ENCODE data around the gene EGFL8.

The EGFL8 gene

DNA sequence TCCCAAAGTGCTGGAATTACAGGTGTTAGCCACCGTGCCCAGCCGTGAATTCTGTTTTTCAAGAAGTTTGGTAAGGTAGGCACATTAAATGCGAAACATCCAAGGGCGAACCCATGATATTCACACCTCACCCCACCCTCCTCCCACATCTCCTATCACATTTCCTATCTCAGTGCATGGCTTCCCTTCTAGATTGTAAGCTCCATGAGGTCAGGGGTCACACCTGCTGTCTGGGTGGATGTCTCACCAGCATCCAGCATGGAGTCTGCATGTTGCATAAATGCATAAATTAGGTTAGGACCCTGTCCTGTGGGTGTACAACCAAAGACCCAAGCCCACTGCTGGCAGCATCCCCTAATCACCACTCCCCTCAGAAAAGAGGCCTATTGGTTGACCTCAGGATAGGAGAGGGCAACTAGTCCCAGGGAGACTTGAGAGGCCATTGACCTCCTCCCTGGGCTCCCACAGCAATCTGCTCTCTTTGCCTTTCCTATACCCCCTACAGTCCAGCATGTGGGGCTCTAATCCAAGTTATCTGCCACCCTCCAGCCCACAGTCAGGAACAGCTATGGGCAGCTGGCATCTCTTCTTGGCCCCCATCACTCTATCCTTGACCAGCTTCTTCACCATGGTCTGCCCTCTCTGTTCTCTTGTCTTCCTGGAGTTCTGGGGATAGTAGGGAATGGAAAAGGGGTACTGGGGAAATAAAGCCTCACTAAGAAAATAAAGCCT lies 16.8 kb upstream of the EGFL8 start:
- DNase-seq = no peak

DNA sequence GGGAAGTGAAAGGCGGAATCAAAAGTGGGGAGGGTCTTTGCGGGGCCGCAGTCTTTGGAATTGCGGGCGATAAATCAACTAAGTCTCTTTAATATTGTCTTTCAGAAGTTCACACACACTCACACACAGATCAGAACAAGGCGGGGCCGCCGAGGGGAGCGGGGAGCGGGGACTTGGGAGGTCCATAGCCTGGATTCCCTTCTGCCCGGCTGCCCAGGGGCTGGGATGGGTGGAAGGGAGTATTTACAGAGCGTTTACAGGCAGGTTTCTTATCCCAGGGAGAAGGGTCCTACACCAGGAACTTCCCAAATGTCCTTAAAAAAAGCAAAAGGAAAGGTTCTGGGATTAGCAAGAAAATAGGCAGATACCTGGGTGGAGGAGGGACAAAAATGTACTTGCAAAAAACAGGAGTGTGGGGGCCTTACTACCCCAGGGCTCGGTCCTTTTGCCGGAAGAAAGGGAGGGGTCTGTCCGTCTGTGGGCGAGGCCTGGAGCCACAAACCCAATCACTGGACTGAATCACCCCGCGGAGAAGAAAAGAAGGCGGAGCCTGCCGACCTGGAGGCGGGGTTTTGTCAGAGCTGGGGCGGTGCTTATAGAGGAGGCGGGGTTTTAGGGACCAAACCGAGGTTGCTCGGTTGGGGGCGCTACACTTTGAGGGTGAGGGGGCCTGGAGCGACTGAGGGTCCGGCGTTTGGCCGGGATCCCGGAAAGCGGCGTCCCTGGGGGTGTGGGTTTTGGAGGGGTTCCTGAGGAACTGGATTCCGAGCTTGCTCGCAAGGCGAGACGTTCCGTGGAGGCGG lies 15.9 kb upstream of the EGFL8 start:
- DNase-seq = peak in 7 of 14 donors; percentile 19 to 38 (median 33)

DNA sequence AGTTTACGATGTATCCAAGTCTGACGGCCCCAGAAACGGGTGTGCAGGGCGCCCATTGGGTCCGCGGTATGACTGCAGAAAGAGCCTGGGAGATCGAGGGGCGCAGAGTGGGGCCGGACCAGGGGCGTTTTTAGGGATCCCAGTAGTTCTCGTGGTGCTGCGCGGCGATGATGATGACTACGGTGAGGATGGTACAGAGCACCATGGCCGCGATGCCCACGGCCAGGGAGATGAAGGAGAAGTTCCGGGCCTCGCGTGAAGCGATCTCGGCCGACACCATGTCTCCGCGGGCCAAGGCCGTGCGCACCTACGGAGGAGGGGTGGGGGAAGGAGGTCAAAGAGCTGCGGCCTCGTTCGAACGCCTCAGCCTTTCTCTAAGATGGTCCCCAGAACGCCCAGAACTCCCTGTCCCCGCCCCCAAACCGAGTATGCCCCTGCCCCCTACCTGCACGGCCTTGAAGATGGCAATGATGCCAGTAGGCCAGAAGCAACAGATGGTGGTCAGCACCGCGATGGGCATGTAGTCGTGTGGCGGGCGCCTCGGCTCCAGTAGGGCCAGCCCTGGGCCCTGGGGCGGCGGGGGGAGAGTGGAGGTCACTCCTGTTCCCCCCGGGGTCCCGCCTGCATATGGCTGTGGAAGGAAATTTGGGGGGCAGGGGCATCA lies 15.2 kb upstream of the EGFL8 start:
- DNase-seq = peak in 1 of 14 donors; percentile 10

DNA sequence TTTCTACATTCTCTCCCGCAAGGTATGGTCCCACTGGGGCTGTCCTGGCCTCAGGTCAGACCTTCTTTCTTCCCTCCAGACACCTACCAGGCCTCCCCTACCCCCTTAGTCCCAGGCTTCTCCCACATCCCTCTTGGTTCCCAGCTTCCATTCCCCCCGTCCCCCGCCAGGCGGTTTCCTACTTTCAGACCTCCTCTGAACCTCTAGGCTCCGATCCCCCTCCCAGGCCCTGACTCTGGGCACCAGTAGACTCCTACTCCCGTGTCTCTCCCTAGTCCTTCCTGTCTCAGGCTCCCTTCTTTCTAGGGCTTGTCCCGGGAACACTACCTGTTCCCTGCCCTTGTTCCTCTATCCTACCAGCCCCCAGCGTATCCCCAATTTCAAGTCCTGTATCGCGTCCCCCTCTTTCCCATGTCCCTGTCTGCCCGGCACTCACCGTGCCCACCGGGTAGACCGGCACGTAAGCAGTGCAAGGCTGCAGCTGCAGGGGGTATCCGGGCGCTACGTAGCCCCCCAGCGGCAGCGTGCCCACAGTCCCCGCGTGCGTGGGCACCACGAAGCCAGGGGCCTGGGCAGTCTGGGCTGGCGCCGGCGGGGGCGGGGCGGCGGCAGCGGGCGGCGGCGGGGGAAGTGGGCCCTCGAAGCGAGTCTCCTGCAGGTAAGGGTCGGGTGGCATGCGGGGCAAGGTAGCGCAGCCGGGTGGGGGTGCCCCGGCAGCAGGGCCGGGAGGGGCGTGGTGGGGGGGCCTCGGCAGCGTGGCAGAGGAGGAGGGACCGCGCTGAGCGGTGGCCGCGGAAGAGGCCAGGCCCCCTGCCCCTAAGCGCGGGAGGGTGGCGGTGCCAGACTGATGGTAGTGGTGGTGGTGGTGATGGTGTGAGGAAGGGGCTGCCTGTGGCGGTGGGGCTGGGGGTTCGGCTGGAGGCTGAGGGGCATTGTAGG lies 14.2 kb upstream of the EGFL8 start:
- DNase-seq = no peak

DNA sequence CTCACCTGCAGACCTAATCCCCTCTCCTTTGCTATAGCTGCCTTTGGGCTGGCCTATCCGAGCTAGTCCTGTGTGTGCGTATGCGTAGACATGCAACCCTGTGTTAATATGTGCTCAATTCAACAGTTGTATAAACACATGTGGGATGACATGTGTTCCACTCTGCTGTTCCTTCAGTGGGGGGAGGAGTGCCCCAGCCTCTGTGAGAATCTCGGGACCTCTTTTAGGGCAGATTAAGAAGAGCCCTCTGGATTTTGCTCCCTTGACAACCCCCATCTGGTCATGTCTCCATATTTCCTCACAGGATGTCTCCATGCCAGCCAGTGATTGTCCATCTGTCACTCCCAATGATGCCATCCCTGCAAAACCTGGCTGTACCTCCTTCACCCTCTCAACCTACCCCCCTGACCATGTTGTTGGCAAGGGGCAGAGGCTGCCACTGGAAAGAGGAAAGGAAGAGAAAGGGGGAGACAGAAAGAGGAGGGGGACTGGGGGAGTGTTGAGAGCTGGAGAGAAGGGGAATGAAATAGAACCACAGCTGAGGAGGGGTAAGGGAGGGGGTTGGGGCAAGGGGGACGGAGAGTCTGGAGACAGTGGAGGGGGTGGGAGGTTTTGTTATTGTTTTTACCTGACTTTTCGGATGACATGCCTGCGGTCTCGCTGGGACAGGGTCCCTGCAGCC lies 13.1 kb upstream of the EGFL8 start:
- peak in 3 of 14 donors; percentile 20 to 91 (median 31) for DNase-seq

DNA sequence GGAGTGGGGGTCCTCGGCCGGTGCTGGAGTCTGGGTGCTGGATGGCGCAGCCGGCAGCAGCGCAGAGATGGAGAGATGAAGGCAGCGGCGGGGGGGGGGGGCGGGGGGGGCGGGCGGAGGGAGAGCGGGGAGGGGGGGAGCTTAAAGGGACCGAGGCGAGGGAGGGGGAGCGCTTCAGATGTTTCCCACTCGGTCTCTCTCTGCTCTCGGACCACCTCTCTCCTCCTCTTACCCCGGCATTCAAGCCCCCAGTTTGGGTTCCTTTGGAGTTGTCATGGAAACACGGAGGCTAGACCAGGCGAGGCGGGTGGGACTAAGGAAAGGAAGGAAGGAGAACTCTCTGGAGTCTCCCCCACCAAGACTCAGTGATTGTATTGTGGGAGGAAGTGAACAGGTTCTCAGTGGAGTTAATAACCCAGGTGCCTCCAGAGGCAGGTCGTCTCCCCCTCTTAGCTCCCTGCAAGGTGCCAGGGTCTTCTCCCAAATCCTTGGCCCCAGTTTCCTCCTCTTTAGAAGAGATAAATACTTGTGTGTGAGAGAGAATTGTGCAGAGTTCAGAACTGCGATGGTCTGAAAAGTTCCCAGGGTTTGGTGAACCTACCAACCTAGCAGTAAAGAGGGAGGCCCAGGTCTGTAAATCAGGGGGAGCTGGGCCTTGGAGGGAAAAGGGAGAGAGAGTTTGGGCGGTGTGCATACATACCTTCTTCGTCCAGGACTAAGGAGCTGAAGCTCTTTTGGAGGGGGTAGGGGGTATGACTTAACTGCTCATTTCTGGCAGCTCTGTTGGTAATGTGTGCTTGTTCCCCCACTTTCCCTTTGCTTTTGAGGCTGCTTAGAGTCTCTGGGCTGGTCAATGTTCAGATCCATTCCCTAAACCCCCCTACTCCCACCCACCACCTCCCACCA lies 12.3 kb upstream of the EGFL8 start, which contains the start of gene PRRT1:
TSS of gene PRRT1 (minus strand) at position 77 of the 906 bp plus-strand sequence. CDS start 112 bp downstream, outside the sequence.
- peak in 4 of 14 donors; percentile 25 to 63 (median 42) for DNase-seq

DNA sequence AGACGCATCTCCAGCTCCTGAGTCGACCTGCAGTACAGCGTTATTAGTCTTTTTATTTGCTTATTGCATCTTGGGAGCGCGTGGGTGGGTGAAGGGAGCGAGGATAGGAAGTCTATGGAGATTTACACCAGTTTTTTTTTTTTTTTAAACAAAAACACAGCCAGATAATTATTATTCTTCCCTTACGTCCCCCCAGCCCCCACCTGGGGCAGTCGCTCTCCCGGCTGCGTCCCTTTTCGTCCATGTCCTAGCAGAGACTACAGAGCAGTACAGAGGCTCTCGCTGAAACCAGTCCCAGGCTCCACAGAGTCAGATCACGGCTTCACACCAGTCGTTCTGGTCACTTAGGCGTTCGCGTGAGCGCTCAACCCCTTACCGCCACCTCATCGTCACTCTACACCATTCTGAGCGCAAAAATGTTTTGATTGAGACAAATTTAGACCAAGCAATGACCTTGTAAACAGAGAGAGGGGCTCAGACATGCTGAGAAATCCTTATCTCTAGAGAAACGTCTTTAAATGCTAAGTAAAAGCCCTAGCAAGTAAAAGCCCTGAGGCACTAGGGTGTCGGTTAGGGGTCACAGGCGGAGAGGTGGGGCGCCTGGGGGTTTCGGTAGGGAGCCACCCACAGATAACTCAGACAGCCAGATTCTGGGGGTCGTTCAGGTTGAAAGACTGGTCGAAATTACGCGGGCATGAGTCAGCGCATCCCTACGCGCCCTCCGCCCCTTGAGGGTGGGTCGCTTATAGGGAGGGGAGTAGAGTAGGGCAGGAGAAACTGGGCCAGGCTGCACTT lies 11.4 kb upstream of the EGFL8 start:
- DNase-seq = peak in 4 of 14 donors; percentile 25 to 62 (median 46)

DNA sequence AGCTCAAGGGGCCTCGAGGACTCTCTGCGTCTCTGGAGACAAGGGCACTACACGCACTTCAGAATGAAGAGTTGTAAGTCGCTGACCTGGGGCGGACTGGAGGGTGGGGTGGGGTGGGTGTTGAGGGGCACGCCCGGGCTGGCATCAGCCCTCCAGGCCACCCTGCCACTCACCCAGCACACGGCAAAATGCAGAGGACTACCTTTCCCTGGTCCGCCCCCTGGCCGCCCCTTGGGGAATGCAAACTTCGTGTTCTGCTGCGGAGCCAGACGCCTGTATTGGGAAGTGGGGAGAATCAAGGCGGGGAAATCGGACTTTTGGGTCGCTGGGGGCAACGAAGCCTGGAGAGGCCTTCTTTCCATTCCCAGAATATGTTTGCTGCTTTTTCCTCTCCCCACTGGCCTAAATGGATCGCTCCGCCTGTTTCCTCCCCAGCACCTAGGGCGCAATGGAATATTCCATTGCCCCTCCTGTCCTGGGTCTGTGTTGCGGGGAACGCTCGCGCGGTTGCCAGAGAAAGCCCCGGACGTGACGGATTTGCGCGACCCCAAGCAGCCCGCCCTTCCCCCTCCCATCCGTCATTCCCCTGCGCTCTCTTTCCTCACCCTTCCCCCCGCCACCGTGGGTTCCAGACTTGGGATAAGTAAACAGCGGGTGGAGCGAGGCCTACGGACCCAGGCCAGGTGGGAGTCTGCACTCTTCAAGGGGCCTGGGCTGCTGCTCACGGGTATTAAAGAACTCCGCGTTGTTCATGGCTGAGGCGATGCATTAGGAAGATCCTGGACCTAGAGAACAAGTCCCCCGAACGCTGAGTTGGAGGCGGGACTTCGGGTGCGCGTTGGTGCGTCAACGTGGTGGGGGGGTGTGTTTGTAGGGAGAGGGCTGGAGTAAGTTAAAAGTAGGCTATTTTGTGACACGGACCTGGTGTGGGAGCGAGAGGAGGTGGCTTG lies 10.6 kb upstream of the EGFL8 start, which contains the start of gene PPT2:
TSS of gene PPT2 (plus strand) at position 578 of the 950 bp plus-strand sequence. CDS start 454 bp downstream, outside the sequence.
- peak in 13 of 14 donors; percentile 51 to 94 (median 78) for DNase-seq

DNA sequence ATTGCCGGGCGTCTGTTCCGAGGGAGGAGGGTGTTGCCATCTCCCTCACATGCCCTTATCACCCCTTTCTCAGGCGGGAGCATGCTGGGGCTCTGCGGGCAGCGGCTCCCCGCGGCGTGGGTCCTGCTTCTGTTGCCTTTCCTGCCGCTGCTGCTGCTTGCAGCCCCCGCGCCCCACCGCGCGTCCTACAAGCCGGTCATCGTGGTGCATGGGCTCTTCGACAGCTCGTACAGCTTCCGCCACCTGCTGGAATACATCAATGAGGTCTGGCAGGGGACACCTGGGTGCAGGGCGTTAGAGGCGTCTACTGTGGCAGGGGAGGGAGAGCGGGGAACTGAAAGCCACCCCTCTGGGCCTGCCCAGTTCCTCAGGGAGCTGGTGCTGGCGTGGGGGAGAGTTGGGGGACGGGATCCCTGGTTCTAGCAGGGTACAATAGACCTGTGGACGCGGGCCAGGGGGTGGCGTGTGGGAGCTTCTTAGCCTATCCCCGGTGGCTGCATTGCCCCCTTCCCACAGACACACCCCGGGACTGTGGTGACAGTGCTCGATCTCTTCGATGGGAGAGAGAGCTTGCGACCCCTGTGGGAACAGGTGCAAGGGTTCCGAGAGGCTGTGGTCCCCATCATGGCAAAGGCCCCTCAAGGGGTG lies 9.8 kb upstream of the EGFL8 start:
- peak in 7 of 14 donors; percentile 50 to 76 (median 63) for DNase-seq

DNA sequence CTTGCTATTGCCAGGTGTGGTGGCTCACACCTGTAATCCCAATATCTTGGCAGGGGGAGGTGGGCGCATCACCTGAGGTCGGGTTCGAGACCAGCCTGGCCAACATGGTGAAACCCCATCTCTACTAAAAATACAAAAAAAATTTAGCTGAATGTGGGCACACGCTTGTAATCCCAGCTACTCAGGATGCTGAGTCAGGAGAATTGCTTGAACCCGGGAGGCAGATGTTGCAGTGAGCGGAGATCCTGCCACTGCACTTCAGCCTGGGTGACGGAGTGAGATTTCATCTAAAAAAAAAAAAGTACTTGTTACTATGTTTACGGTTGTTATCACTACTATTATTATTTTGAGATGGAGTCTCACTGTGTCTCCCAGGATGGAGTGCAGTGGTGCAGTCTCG lies 7.5 kb upstream of the EGFL8 start:
- DNase-seq = no peak

DNA sequence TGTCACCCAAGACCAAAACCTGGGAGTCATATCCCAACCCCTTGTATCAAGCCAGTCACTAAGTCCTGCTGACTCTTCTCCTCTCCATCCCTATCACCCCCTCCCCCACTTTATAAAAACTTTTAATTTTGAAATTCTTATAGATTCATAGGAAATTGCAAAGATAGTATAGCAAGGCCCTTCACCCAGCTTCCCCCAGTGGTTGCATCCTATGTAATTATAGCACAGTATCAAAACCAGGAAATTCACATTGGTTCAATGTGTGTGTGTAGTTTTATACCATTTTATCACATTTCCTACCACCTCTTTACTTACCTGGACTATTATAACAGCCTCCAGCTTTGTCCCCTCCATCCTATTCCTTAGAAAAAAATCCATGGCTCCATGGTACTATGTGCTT lies 6.3 kb upstream of the EGFL8 start:
- DNase-seq = no peak

DNA sequence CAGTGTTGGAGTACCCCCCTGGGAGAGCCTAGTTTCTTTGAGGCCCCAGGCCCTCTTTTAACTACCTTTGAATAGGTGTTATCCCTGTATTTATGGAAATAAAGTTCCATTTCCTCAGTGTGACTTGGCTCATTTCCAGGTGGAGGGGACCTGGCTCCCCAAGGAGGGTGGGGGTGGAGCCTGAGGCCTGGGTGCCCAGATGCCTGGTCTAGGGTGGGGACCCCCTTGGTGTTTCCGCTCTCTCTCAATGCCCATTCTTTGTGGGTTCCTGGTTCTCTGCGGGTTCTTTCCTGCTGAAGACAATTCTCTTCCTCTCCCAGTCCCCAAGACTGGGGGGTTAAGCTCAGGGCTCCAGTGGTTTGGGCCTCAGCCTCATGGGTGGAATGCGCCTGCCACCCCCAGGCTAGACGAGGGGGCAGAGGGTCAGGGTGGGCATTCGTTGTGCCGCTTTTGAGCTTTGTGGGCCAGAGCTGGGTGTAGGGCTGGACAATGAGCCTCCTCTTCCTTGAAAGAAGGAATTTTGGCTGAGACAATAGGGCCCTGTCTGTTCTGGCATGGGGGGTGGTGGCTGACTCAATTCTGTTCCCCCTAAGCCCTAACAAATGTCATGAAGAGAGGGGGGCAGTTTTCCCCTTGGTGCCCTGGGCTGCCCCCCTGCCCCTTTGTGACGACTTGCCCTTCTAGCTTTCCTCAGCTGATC lies 686 bp upstream of the EGFL8 start:
- peak in 1 of 14 donors; percentile 52 for DNase-seq

DNA sequence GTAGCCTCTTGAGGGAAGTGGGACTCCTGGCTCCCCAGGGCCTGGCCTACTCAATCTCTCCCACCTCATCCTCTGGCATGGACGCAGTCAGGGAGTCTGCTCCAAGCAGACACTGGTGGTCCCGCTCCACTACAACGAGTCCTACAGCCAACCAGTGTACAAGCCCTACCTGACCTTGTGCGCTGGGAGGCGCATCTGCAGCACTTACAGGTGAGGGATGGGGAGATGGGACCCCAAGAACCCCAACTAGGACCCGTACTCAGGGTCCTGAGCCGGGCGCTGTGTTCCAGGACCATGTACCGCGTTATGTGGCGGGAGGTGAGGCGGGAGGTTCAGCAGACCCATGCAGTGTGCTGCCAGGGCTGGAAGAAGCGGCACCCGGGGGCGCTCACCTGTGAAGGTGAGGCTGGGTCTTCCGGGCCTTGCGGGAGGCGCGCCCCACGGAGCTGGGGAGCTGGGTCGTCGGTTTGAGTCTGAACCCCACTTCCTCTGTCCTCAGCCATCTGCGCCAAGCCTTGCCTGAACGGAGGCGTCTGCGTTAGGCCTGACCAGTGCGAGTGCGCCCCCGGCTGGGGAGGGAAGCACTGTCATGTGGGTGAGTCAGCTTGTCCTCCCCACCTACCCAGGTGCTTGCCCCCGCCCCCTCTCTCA lies 2.1 kb downstream of the EGFL8 start:
- DNase-seq = no peak

DNA sequence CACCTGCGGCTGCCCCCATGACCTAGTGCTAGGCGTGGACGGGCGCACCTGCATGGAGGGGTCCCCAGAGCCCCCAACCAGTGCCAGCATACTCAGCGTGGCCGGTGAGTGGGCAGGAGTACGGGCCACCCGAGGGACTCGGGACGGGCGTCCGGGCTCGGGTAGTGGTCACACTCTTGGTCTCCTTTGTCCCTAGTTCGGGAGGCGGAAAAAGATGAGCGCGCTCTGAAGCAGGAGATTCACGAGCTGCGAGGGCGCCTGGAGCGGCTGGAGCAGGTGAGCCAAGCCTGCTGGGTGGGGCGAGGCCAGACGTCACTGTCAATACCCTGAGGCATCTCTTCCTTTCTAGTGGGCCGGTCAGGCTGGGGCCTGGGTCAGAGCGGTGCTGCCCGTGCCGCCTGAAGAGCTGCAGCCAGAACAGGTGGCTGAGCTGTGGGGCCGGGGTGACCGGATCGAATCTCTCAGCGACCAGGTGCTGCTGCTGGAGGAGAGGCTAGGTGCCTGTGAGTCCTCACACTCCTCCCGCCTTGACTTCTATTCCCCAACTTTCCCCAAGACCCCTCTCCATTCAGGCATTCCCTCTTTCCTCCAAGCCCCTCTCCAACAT lies 2.9 kb downstream of the EGFL8 start:
- DNase-seq = no peak

DNA sequence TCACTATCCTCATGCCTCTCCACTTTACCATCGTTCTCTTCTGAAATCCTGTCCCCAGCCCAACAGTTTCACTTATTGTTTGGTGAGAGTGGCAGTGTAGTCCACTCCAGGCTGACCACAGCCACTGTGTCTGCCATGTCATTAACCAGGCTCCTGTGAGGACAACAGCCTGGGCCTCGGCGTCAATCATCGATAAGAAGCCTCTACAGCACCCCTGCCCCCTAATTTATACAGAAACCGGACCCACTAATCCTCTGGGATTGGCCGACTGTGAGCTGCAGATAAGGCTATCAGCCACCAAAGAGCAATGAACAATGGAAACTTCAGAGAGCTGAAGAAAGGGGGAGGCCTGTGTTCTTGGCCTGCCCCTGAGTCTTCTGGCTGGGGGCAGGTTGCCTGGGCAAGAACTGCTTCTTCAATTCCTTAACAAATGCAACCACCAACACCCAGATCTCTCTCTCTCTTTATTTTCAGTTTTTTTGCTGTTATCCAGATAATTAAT lies 3.4 kb downstream of the EGFL8 start:
- DNase-seq = no peak

DNA sequence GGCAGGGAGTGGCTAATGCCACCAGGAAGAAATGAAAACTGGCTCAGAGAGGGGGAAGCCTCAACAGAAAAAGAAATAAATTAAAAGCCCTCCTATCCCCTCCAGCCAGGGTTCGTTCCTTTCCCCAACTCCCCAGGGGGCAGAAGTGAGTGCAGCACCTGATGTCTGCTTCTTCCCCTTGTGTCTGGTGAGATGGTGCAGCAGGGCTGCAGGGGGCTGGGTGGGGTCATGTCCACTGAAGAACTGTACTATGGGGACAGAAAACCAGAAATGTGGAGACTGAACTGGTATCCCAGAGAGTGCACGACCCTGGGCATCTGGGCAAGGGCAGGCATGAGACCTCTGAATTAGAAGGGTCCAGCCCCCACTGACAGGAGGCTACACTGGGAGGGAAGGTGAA lies 4.0 kb downstream of the EGFL8 start:
- DNase-seq = no peak
